ENCODE measurements around the gene PTPRD. TPM values are rescaled to one million over a fixed set of nuclear protein-coding genes. Genes with fewer than 3 reads are reported as not detected.
"Not testable (repeated sequence)": the region's sequence is repeated elsewhere in the genome, so short reads cannot be mapped to it uniquely, and the experiment has no call there.

Gene PTPRD
- total RNA-seq, 1 donor from 2014 or later = 136 TPM

DNA sequence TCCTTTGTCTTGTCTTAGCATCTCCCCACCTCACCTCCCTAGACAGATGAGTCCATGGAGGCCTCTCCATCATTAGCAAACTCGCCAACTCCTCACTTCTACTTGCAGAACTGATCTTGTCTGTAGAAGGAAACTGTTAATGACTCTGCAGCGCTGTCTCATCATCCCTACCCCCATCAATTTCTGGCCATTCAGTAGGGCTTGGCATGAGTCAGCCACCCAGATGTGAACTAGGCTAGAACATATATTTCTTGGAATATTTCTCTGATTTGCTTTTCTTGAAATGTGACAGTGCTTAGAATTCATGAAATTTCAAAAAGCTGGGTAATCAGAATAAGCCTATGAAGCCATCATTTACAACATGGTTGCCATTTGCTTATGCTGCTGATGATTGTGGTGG, 1688.2 kb downstream of the PTPRD start:
- no peaks in the 10 kb centered on the region for H3K27me3 ChIP-seq
- H3K79me2 ChIP-seq (ENCODE audit: low read depth) = no peaks in the 10 kb centered on the region
- Mint-ChIP-seq H3K9me3 (no peaks in the 10 kb centered on the region), H3K4me3 (no peak overlapping the region), H3K27ac (no peak overlapping the region), H3K36me3 (no peaks in the 10 kb centered on the region), H3K4me1 (no peaks in the 10 kb centered on the region), H3K27me3 (ENCODE audit: insufficient read depth, low read depth) (no peaks in the 10 kb centered on the region)
- H3K4me2 ChIP-seq = no peak overlapping the region
- no peak overlapping the region for H3K27ac ChIP-seq
- no peak overlapping the region for H3K9ac ChIP-seq
- H3K9me3 ChIP-seq (ENCODE audit: low read depth) = no peaks in the 10 kb centered on the region
- H4K20me1 ChIP-seq (ENCODE audit: low read depth) = no peaks in the 10 kb centered on the region
- no peaks in the 10 kb centered on the region for H3F3A ChIP-seq (ENCODE audit: low read depth)
- H3K4me1 ChIP-seq = no peaks in the 10 kb centered on the region
- no peak overlapping the region for H2AFZ ChIP-seq (replicated peaks)
- DNase-seq (ENCODE audit: low spot score) = no peak
- no peak overlapping the region for H3K4me3 ChIP-seq
- TF ChIP-seq, protein P1, sequence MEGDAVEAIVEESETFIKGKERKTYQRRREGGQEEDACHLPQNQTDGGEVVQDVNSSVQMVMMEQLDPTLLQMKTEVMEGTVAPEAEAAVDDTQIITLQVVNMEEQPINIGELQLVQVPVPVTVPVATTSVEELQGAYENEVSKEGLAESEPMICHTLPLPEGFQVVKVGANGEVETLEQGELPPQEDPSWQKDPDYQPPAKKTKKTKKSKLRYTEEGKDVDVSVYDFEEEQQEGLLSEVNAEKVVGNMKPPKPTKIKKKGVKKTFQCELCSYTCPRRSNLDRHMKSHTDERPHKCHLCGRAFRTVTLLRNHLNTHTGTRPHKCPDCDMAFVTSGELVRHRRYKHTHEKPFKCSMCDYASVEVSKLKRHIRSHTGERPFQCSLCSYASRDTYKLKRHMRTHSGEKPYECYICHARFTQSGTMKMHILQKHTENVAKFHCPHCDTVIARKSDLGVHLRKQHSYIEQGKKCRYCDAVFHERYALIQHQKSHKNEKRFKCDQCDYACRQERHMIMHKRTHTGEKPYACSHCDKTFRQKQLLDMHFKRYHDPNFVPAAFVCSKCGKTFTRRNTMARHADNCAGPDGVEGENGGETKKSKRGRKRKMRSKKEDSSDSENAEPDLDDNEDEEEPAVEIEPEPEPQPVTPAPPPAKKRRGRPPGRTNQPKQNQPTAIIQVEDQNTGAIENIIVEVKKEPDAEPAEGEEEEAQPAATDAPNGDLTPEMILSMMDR (IDR thresholded peaks at IDR 0.05) = no peak
- TF ChIP-seq EZH2phosphoT487 (IDR thresholded peaks at IDR 0.05) (no peak), EZH2 (IDR thresholded peaks at IDR 0.05) (no peak)
- no peaks in the 10 kb centered on the region for H3K36me3 ChIP-seq

DNA sequence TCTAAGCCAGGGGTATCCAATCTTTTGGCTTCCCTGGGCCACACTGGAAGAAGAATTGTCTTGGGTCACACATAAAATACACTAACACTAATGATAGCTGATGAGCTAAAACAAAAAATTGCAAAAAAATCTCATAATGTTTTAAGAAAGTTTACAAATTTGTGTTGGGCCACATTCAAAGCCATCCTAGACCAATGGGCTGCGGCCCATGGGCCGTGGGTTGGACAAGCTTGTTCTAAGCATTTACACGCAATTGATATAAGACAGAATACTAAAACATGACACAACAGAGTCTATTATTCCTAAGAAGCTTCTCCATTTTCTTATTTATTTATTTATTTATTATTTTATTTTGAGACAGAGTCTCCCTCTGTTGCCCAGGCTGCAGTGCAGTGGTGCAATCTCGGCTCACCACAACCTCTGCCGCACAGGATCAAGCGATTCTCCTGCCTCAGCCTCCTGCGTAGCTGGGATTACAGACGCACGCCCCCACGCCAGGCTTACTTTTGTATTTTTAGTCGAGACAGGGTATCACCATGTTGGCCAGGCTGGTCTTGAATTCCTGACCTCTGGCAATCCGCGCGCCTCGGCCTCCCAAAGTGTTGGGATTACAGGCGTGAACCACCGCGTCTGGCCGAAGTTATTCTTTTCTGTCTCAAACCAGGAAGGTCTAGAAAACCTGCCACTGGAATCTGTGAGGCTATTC, 1692.2 kb downstream of the PTPRD start:
- not testable (repeated sequence) for H3K9ac ChIP-seq; H3K27me3 Mint-ChIP-seq (ENCODE audit: insufficient read depth, low read depth); H3K36me3 Mint-ChIP-seq

DNA sequence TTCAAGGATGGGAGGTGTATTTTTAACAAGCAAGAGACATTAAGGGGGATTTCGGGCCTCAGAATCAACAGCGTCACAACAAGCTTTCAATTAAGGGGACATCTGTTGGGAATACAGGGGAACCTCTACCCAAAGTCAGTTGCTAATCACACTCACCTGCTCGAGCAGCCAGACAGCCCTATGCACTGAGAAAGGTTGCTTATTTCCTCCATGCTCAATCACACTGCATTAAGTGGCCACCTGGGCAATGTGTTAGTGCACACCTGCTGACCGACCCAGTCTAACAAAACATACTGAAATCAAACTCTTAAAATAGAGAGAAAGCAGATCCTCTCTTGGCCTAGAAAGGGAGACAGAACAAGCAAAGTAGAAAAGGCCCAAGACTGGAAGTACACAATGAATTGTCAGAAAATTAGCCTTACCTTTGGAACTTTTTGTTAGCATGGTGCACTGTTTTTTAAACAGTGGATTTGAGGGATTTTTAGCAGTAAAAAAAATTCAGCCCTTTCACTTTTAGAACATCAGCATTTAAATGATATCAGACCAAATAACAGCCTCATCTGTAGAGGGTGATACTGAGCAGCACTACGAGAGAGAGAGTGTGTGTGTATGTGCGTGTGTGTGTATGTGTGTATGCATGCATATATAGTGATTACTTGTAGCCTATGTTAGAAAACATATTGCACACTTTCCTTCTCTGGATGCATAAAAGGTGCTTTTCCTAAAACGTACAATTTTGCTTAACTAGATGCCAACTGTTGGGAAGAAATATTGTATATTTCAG, 1694.7 kb downstream of the PTPRD start:
- no peaks in the 10 kb centered on the region for H3K36me3 ChIP-seq
- Mint-ChIP-seq H3K9me3 (no peaks in the 10 kb centered on the region), H3K27me3 (ENCODE audit: insufficient read depth, low read depth) (no peaks in the 10 kb centered on the region), H3K4me1 (no peaks in the 10 kb centered on the region), H3K4me3 (no peak overlapping the region), H3K36me3 (no peaks in the 10 kb centered on the region), H3K27ac (no peak overlapping the region)
- no peaks in the 10 kb centered on the region for H3F3A ChIP-seq (ENCODE audit: low read depth)
- TF ChIP-seq EZH2 (IDR thresholded peaks at IDR 0.05) = no peak
- no peak for TF ChIP-seq EZH2phosphoT487 (IDR thresholded peaks at IDR 0.05)
- TF ChIP-seq, protein P1 (IDR thresholded peaks at IDR 0.05) = no peak
- no peaks in the 10 kb centered on the region for H4K20me1 ChIP-seq (ENCODE audit: low read depth)
- H3K4me1 ChIP-seq = no peaks in the 10 kb centered on the region
- no peak overlapping the region for H2AFZ ChIP-seq (replicated peaks)
- no peaks in the 10 kb centered on the region for H3K9me3 ChIP-seq (ENCODE audit: low read depth)
- no peak for DNase-seq (ENCODE audit: low spot score)
- H3K4me3 ChIP-seq = no peak overlapping the region
- no peak overlapping the region for H3K4me2 ChIP-seq
- no peaks in the 10 kb centered on the region for H3K27me3 ChIP-seq
- no peak overlapping the region for H3K9ac ChIP-seq
- no peaks in the 10 kb centered on the region for H3K79me2 ChIP-seq (ENCODE audit: low read depth)
- H3K27ac ChIP-seq = no peak overlapping the region

More for the DNA sequence above, 1692.2 kb downstream of the PTPRD start:
- not testable (repeated sequence) for H3K4me2 ChIP-seq; H3F3A ChIP-seq (ENCODE audit: low read depth); H3K4me3 Mint-ChIP-seq; H3K27ac Mint-ChIP-seq; H3K36me3 ChIP-seq; H3K9me3 Mint-ChIP-seq; H3K4me1 ChIP-seq; DNase-seq (ENCODE audit: low spot score); H4K20me1 ChIP-seq (ENCODE audit: low read depth); H3K4me1 Mint-ChIP-seq; H2AFZ ChIP-seq (replicated peaks); H3K27ac ChIP-seq; H3K9me3 ChIP-seq (ENCODE audit: low read depth); H3K79me2 ChIP-seq (ENCODE audit: low read depth); H3K27me3 ChIP-seq; H3K4me3 ChIP-seq

DNA sequence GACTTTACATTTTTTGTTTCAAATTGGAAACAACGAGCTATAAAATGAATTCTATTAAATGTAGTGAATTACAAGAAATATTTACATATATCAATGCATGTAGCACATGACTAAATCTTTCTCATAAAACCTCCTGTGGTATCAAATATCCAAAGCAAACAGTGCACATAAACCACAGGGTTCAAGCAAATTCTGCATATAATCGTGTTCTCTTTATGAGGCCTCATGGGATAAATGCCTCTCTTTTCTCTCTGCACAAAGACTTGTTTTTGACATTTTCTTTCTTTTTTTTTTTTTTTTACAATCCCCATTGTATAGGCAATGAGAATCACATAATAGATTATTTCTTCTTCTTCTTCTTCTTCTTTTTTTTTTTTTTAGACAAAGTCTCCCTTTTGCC, 1696.0 kb downstream of the PTPRD start:
- TF ChIP-seq, protein P1 (IDR thresholded peaks at IDR 0.05) = no peak
- TF ChIP-seq EZH2phosphoT487 (IDR thresholded peaks at IDR 0.05) = no peak
- no peak for TF ChIP-seq EZH2 (IDR thresholded peaks at IDR 0.05)
- DNase-seq (ENCODE audit: low spot score) = no peak
- H3K36me3 ChIP-seq = no peaks in the 10 kb centered on the region
- no peaks in the 10 kb centered on the region for H3K27me3 Mint-ChIP-seq (ENCODE audit: insufficient read depth, low read depth)
- no peak overlapping the region for H3K4me3 Mint-ChIP-seq
- no peaks in the 10 kb centered on the region for H3K9me3 Mint-ChIP-seq
- H3K27ac Mint-ChIP-seq = no peak overlapping the region
- H3K9ac ChIP-seq = no peak overlapping the region
- no peaks in the 10 kb centered on the region for H3K36me3 Mint-ChIP-seq
- no peaks in the 10 kb centered on the region for H3F3A ChIP-seq (ENCODE audit: low read depth)
- no peaks in the 10 kb centered on the region for H3K4me1 ChIP-seq
- no peak overlapping the region for H2AFZ ChIP-seq (replicated peaks)
- H3K79me2 ChIP-seq (ENCODE audit: low read depth) = no peaks in the 10 kb centered on the region
- H4K20me1 ChIP-seq (ENCODE audit: low read depth) = no peaks in the 10 kb centered on the region
- no peaks in the 10 kb centered on the region for H3K4me1 Mint-ChIP-seq
- no peak overlapping the region for H3K4me2 ChIP-seq
- no peaks in the 10 kb centered on the region for H3K27me3 ChIP-seq
- no peak overlapping the region for H3K27ac ChIP-seq
- H3K9me3 ChIP-seq (ENCODE audit: low read depth) = no peaks in the 10 kb centered on the region
- no peak overlapping the region for H3K4me3 ChIP-seq

Data from neural progenitor cell (in vitro differentiated cells).